Activated B cell treated with CpG ODN at 0.5 μM for 24 hours (primary cell): ENCODE data around the gene PRADC1. TPM values are rescaled to one million over a fixed set of nuclear protein-coding genes. Genes with fewer than 3 reads are reported as not detected.
"Not testable (repeated sequence)": the region's sequence is repeated elsewhere in the genome, so short reads cannot be mapped to it uniquely, and the experiment has no call there.

ENCODE experiments used
- ATAC-seq: fragments of 200-7000 bp; cut with Tn5 transposase; one replicate; pipeline ENCODE4 v1.10.0; 2021; ENCODE audit warnings: low read depth, mild to moderate bottlenecking, moderate library complexity
- CTCF ChIA-PET: fragments of 350-600 bp; sonication (Branson Sonifier 250); formaldehyde crosslinking; loops from one replicate; lab custom pipeline; 2021; ENCODE audit warnings: antibody characterized with exemption; lab: Charles Lee
- POLR2A ChIA-PET: fragments of 350-600 bp; sonication (Branson Sonifier 250); formaldehyde crosslinking; loops from one replicate; lab custom pipeline; 2021; ENCODE audit warnings: antibody characterized with exemption; lab: Charles Lee
- DNase-seq: peaks from one replicate; pipeline ENCODE4 v3.0.0; 2022
- H3K27ac Mint-ChIP-seq: one replicate; pipeline ENCODE4 v1.8.0; 2020; ENCODE audit warnings: mixed read lengths
- H3K27me3 Mint-ChIP-seq: one replicate; pipeline ENCODE4 v1.8.0; 2021; ENCODE audit warnings: mixed read lengths
- H3K36me3 Mint-ChIP-seq: one replicate; pipeline ENCODE4 v1.8.0; 2021; ENCODE audit warnings: low read depth, mixed read lengths
- H3K4me1 Mint-ChIP-seq: one replicate; pipeline ENCODE4 v1.8.0; 2021; ENCODE audit warnings: mixed read lengths
- H3K4me3 Mint-ChIP-seq: one replicate; pipeline ENCODE4 v1.8.0; 2020; ENCODE audit warnings: mild to moderate bottlenecking, mixed read lengths
- H3K9me3 Mint-ChIP-seq: one replicate; pipeline ENCODE4 v1.8.0; 2020; ENCODE audit warnings: mixed read lengths
- CTCF ChIP-seq: fragments of 200-600 bp; IDR thresholded peaks from one replicate; pipeline ENCODE4 v1.8.0; 2022; ENCODE audit warnings: antibody characterized with exemption, mild to moderate bottlenecking
- intact Hi-C: fragments of 100-400 bp; cut with micrococcal nuclease; formaldehyde crosslinking; loops from one replicate; pipeline ENCODE4 v1.15.1; 2024
- total RNA-seq: library from RNA; stranded (reverse); gene quantifications from 2 replicates; pipeline ENCODE4 v1.2.3, GENCODE V29; 2022

Gene PRADC1
- total RNA-seq, 1 donor from 2014 or later = 4.6 TPM

GRCh38 chr2:73205611-73206010 is 27.4 kb downstream of the PRADC1 start:
- DNase-seq (no peak), ATAC-seq (no peak)
- ChIA-PET POLR2A (no interaction called here), CTCF (no interaction called here)
- Mint-ChIP-seq H3K27me3 (peaks cover 41% of the 10 kb centered on the region), H3K4me3 (no peak overlapping the region), H3K27ac (no peak overlapping the region), H3K4me1 (peaks cover 9% of the 10 kb centered on the region), H3K36me3 (no peaks in the 10 kb centered on the region), H3K9me3 (no peaks in the 10 kb centered on the region)
- intact Hi-C loops = no loop called here
- TF ChIP-seq CTCF = no peak

- TF ChIP-seq CTCF = no peak
- H3K27me3 Mint-ChIP-seq = peaks cover 45% of the 10 kb centered on the region
- no peak overlapping the region for H3K27ac Mint-ChIP-seq
- DNase-seq = no peak
- H3K4me3 Mint-ChIP-seq = peak overlapping the region; percentile 28
- no peaks in the 10 kb centered on the region for H3K9me3 Mint-ChIP-seq
- POLR2A ChIA-PET = interaction anchor here (0.9 kb wide), 1 partner anchor 9 kb away, joined by 4 read pairs; no protein-coding TSS in a partner anchor
- CTCF ChIA-PET = no interaction called here
- intact Hi-C loops = no loop called here
- no peak for ATAC-seq
- peaks cover 9% of the 10 kb centered on the region for H3K4me1 Mint-ChIP-seq
- H3K36me3 Mint-ChIP-seq = no peaks in the 10 kb centered on the region
These were observed 29.9 kb downstream of the PRADC1 start for GRCh38 chr2:73203055-73203681.

GRCh38 chr2:73202156-73203054 is 30.6 kb downstream of the PRADC1 start, which contains the start of gene NOTO:
TSS of gene NOTO (plus strand) at chr2:73202574. CDS start at chr2:73202667, 93 bp downstream.
- no peak for TF ChIP-seq CTCF
- POLR2A ChIA-PET = no interaction called here
- Mint-ChIP-seq H3K4me1 (peaks cover 9% of the 10 kb centered on the region), H3K4me3 (peak within 1 kb of the TSS; percentile 42), H3K36me3 (no peaks in the 10 kb centered on the region), H3K27ac (no peak within 1 kb of the TSS), H3K27me3 (peaks cover 47% of the 10 kb centered on the region), H3K9me3 (no peaks in the 10 kb centered on the region)
- intact Hi-C loops = no loop called here
- DNase-seq (peak; percentile 21), ATAC-seq (no peak)
- CTCF ChIA-PET = no interaction called here

- H3K4me1 Mint-ChIP-seq, intact Hi-C loops, H3K36me3 Mint-ChIP-seq, CTCF ChIA-PET, H3K4me3 Mint-ChIP-seq, DNase-seq, H3K9me3 Mint-ChIP-seq, ATAC-seq, POLR2A ChIA-PET, H3K27ac Mint-ChIP-seq: not testable (repeated sequence)
- H3K27me3 Mint-ChIP-seq = peaks cover 54% of the 10 kb centered on the region
These were observed 32.8 kb downstream of the PRADC1 start for GRCh38 chr2:73200281-73200680.

GRCh38 chr2:73197579-73197978 is 35.5 kb downstream of the PRADC1 start:
- CTCF ChIA-PET = no interaction called here

More at GRCh38 chr2:73197579-73197978, 35.5 kb downstream of the PRADC1 start:
- Mint-ChIP-seq H3K9me3 (peaks cover 2% of the 10 kb centered on the region), H3K27ac (no peak overlapping the region), H3K27me3 (peaks cover 44% of the 10 kb centered on the region), H3K36me3 (no peaks in the 10 kb centered on the region), H3K4me3 (no peak overlapping the region), H3K4me1 (peaks cover 6% of the 10 kb centered on the region)
- DNase-seq (no peak), ATAC-seq (no peak)
- TF ChIP-seq CTCF = no peak
- intact Hi-C loops = no loop called here
- POLR2A ChIA-PET = no interaction called here
